Measurements from ENCODE around the gene PCDH19. TPM values are rescaled to one million over a fixed set of nuclear protein-coding genes. Genes with fewer than 3 reads are reported as not detected.

The PCDH19 gene
- total RNA-seq, 4 donors from 2014 or later, result 0.62 to 1.7 (median 1.4) TPM

GRCh38 chrX:100263650-100264049 lies 146.4 kb downstream of the PCDH19 start:
- H3K36me3 ChIP-seq, result no peaks in the 10 kb centered on the region
- TF ChIP-seq EP300 (IDR thresholded peaks at IDR 0.05) (no peak), POLR2A (IDR thresholded peaks at IDR 0.05) (no peak), POLR2AphosphoS5 (IDR thresholded peaks at IDR 0.05) (no peak), CTCF (IDR thresholded peaks at IDR 0.05) (no peak)
- no peaks in the 10 kb centered on the region for H3K27me3 ChIP-seq
- H3K4me1 ChIP-seq, result no peaks in the 10 kb centered on the region
- no peak for ATAC-seq
- no peak overlapping the region for H3K4me3 ChIP-seq
- no peaks in the 10 kb centered on the region for H3K9me3 ChIP-seq
- 35 to 45% methylated on average over 2 to 3 of the region's 3 CpGs for WGBS, 2 donors (ENCODE audit: low coverage in 1 of 2)
- no peak overlapping the region for H3K27ac ChIP-seq

GRCh38 chrX:100248885-100249493 lies 161.1 kb downstream of the PCDH19 start:
- WGBS, 2 donors (ENCODE audit: low coverage in 1 of 2), result 67 to 69% methylated on average over 3 to 4 of the region's 4 CpGs
- no peak for TF ChIP-seq POLR2AphosphoS5 (IDR thresholded peaks at IDR 0.05)
- no peak for TF ChIP-seq POLR2A (IDR thresholded peaks at IDR 0.05)
- TF ChIP-seq CTCF (IDR thresholded peaks at IDR 0.05), result no peak
- TF ChIP-seq EP300 (IDR thresholded peaks at IDR 0.05), result no peak

GRCh38 chrX:100247826-100248225 lies 162.2 kb downstream of the PCDH19 start:
- TF ChIP-seq EP300 (IDR thresholded peaks at IDR 0.05) (no peak), POLR2A (IDR thresholded peaks at IDR 0.05) (no peak), POLR2AphosphoS5 (IDR thresholded peaks at IDR 0.05) (no peak), CTCF (IDR thresholded peaks at IDR 0.05) (no peak)
- H3K4me1 ChIP-seq, result no peaks in the 10 kb centered on the region
- H3K27ac ChIP-seq, result no peak overlapping the region
- H3K4me3 ChIP-seq, result no peak overlapping the region
- no peaks in the 10 kb centered on the region for H3K27me3 ChIP-seq
- ATAC-seq, result no peak
- H3K36me3 ChIP-seq, result no peaks in the 10 kb centered on the region
- H3K9me3 ChIP-seq, result no peaks in the 10 kb centered on the region

More at GRCh38 chrX:100248885-100249493, 161.1 kb downstream of the PCDH19 start:
- Histone ChIP-seq H3K36me3 (no peaks in the 10 kb centered on the region), H3K27me3 (no peaks in the 10 kb centered on the region), H3K4me3 (no peak overlapping the region), H3K9me3 (no peaks in the 10 kb centered on the region), H3K4me1 (no peaks in the 10 kb centered on the region), H3K27ac (no peak overlapping the region)
- no peak for ATAC-seq

GRCh38 chrX:100244681-100245080 lies 165.4 kb downstream of the PCDH19 start:
- WGBS, 2 donors (ENCODE audit: low coverage in 1 of 2), result no CpG with 5 or more reads among the region's 1 CpG
- Histone ChIP-seq H3K27ac (no peak overlapping the region), H3K9me3 (no peaks in the 10 kb centered on the region), H3K27me3 (no peaks in the 10 kb centered on the region), H3K4me3 (no peak overlapping the region), H3K36me3 (no peaks in the 10 kb centered on the region), H3K4me1 (no peaks in the 10 kb centered on the region)
- ATAC-seq, result no peak
- TF ChIP-seq CTCF (IDR thresholded peaks at IDR 0.05) (no peak), POLR2AphosphoS5 (IDR thresholded peaks at IDR 0.05) (no peak), POLR2A (IDR thresholded peaks at IDR 0.05) (no peak), EP300 (IDR thresholded peaks at IDR 0.05) (no peak)

Other genes starting within 250 kb of the PCDH19 start
- gene TNMD, start 174.7 kb upstream of the PCDH19 start, total RNA-seq, result not detected
- 10 to 100 TPM in 2 of 4 donors, 1 to 10 TPM in 2; 6.4 to 16.2 (median 8.5) TPM for gene TSPAN6, start 226.5 kb upstream of the PCDH19 start, total RNA-seq
- 10 to 100 TPM; 24.7 to 52.1 (median 39.7) TPM for gene SRPX2, start 233.9 kb upstream of the PCDH19 start, total RNA-seq